ENCODE measurements around the gene RGMA.
"Not testable (repeated sequence)": the region's sequence is repeated elsewhere in the genome, so short reads cannot be mapped to it uniquely, and the experiment has no call there.

The RGMA gene

DNA sequence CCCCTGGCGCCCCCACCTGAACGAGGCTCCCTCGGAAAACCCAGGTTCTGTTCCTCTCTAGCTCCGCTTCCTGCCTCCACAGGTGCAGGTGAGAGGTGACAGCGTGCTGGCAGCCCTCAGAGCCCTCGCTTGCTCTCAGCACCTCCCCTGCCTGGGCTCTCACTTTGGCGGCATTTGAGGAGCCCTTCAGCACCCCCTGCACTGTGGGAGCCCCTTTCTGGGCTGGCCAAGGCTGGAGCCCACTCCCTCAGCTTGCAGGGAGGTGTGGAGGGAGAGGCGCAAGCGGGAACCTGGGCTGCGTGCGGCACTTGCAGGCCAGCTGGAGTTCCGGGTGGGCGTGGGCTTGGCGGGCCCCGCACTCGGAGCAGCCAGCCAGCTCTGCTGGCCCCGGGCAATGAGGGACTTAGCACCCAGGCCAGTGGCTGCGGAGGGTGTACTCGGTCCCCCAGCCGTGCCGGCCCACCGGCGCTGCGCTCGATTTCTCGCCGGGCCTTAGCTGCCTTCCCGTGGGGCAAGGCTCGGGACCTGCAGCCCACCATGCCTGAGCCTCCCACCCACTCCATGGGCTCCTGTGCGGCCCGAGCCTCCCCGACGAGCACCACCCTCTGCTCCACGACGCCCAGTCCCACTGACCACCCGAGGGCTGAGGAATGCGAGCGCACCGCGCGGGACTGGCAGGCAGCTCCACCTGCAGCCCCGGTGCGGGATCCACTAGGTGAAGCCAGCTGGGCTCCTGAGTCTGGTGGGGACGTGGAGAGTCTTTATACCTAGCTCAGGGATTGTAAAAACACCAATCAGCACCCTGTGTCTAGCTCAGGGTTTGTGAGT is 57.2 kb downstream of the RGMA start:
- H3K4me3 ChIP-seq (ENCODE audit: low read depth, low read length), result not testable (repeated sequence)

DNA sequence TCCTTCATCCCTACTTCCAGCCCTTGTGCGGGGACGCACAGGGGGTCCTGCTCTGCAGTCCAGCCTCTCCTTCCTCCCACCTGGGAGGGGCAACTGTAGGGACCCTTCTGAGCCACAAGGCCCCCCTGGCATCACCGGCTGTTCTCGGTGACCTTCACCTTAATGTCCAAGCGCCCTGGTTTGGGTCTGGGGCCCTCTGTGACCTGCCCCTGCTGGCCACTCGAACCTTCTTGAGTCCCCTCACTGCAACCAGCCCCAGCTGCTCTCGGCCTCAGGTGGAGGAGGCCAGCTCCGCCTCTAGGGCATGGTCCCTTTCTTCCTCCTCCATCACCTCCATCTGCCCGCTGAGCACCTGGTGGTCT is 57.9 kb downstream of the RGMA start:
- H3K4me3 ChIP-seq (ENCODE audit: low read depth, low read length), result no peak overlapping the region
- TF ChIP-seq, protein P1, sequence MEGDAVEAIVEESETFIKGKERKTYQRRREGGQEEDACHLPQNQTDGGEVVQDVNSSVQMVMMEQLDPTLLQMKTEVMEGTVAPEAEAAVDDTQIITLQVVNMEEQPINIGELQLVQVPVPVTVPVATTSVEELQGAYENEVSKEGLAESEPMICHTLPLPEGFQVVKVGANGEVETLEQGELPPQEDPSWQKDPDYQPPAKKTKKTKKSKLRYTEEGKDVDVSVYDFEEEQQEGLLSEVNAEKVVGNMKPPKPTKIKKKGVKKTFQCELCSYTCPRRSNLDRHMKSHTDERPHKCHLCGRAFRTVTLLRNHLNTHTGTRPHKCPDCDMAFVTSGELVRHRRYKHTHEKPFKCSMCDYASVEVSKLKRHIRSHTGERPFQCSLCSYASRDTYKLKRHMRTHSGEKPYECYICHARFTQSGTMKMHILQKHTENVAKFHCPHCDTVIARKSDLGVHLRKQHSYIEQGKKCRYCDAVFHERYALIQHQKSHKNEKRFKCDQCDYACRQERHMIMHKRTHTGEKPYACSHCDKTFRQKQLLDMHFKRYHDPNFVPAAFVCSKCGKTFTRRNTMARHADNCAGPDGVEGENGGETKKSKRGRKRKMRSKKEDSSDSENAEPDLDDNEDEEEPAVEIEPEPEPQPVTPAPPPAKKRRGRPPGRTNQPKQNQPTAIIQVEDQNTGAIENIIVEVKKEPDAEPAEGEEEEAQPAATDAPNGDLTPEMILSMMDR (IDR thresholded peaks at IDR 0.05; ENCODE audit: low read depth, low read length), result no peak
- TF ChIP-seq, protein P2, sequence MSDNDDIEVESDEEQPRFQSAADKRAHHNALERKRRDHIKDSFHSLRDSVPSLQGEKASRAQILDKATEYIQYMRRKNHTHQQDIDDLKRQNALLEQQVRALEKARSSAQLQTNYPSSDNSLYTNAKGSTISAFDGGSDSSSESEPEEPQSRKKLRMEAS (IDR thresholded peaks at IDR 0.05; ENCODE audit: low read depth, low read length), result no peak
- TF ChIP-seq POLR2A (IDR thresholded peaks at IDR 0.05; ENCODE audit: extremely low read depth, insufficient read length) (no peak), MYC (IDR thresholded peaks at IDR 0.05; ENCODE audit: low read depth, low read length) (no peak)
- no peak for DNase-seq (ENCODE audit: low read depth)

More for the DNA sequence above, 57.2 kb downstream of the RGMA start:
- not testable (repeated sequence) for DNase-seq (ENCODE audit: low read depth)

DNA sequence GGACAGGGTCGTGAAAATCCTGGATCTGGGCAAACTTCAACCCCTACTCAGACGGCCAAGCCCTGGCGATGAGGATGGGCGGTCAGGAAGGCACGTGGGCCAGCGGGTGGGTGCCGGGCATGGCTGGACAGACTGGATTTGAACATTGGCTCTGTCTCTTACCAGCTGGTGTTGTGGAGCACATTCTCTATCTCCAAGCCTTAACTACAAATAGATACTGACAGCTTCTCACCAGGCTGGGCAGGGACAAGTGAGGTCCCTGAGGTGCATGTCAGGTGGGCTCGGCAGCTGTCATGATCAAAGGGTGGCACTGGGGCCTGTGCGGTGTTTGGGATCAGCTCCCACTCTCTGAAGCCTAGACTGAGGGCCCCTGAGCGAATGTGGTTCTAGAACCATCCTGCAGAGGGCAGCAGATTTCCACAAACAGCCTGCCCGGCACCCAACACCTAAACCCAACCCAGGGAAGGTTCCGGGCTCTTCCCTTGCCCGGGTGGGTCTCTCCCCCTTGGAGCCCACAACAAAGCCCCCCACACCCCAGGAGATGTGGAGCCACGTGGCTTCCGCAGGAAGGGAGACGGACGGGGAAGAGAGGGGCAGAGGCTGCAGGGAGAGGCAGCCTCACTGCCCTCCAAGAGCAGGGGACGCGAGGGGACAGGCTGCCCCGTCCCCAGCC is 58.4 kb downstream of the RGMA start:
- peak; percentile 70 for DNase-seq (ENCODE audit: low read depth)
- TF ChIP-seq, protein P1 (IDR thresholded peaks at IDR 0.05; ENCODE audit: low read depth, low read length), result peak; percentile 79
- TF ChIP-seq, protein P2 (IDR thresholded peaks at IDR 0.05; ENCODE audit: low read depth, low read length), result peak; percentile 46; the same call in 1 of the 2 replicates
- TF ChIP-seq MYC (IDR thresholded peaks at IDR 0.05; ENCODE audit: low read depth, low read length), result no peak
- no peak for TF ChIP-seq POLR2A (IDR thresholded peaks at IDR 0.05; ENCODE audit: extremely low read depth, insufficient read length)
- H3K4me3 ChIP-seq (ENCODE audit: low read depth, low read length), result no peak overlapping the region

DNA sequence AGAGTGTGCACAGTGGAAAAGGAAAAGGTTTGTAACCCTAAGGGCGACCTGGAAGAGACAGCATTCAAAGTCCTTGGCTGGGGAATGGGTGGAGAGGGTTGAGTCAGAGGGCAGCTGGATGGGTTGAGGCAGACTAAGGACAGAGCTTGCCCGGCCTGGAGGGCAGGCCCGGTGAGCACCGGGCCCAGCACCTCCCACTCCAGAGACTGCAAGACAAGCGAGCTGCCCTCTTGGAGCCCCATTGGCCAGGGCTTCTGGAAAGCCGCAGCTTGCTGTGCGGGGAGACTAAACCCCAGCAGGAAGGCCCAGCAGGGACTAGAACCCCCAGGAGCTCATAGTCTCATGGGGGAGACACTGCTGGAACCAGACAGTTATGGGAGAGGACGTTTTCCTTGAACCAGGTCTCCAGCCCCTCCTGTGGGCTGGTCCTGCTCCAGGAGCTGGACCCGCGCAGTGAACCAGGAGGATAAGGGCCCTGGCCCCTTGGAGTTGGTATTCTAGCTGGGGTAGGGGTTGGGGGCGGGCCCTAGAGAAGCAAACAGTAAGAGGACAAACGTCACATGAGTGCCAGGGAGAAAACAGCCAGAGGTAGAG is 59.1 kb downstream of the RGMA start:
- TF ChIP-seq, protein P1 (IDR thresholded peaks at IDR 0.05; ENCODE audit: low read depth, low read length), result no peak
- DNase-seq (ENCODE audit: low read depth), result no peak
- H3K4me3 ChIP-seq (ENCODE audit: low read depth, low read length), result no peak overlapping the region

DNA sequence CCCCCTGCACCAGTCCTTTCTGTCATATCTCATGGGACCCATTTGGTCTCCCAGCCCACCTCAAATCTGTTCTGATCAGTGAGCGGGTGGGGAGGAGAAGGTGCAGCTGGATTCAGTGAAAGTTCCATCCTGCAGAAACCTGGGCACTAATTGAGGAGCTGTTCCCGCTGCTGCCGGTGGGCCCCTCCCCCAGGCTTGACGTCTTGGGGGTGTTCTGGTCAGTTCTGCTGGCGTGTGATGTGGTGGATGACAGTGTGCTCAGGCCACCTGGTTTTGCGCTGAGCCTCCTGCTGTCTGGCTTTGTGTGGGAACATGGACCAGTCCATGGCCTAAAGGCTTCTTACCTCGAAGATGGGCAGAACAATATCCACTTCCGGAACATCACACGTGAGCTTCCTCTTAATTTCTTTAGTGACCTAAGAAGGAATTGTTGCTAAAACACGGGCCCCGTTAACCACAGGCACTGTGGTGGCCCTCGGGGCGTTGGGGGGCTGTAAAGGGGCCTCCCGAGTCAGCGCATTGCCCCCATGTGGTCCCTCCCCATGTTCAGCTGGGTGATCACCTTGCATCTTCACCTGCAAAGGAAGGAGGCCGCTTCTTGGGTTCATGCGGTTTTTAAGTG is 59.7 kb downstream of the RGMA start:
- TF ChIP-seq POLR2A (IDR thresholded peaks at IDR 0.05; ENCODE audit: extremely low read depth, insufficient read length) (no peak), MYC (IDR thresholded peaks at IDR 0.05; ENCODE audit: low read depth, low read length) (no peak)
- TF ChIP-seq, protein P2 (IDR thresholded peaks at IDR 0.05; ENCODE audit: low read depth, low read length), result no peak
- TF ChIP-seq, protein P1 (IDR thresholded peaks at IDR 0.05; ENCODE audit: low read depth, low read length), result no peak
- H3K4me3 ChIP-seq (ENCODE audit: low read depth, low read length), result no peak overlapping the region
- DNase-seq (ENCODE audit: low read depth), result no peak

DNA sequence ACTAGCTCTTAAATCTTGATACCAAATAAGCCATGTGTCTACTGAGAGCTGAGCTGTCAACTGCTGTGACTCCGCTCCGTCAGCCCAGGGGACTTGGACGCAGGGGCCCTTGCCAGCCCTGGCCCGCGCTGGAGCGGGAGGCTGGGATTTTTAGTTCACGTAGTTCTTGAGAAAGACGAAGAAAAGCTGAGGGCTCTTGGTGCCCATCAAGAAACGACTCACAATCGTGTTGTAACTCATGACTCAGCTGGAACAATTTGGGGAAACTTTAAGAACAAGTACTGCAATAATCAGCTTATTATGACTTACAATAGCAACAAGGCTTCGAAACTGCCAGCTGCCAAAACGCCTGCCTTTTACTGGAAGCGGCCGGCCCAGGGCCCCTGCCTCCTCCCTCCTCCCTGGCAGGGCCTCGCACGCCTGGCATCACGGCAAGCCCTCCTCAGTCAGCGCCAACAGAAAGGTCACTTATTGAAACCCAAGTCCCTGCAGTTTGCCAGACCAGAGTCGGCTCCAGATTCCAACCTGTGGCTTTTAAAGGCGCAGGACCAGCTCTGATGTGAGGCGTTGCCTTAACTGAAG is 60.3 kb downstream of the RGMA start:
- TF ChIP-seq, protein P2 (IDR thresholded peaks at IDR 0.05; ENCODE audit: low read depth, low read length), result 0 out of 2 replicates have a peak, but pooled peaks have one; percentile 3
- TF ChIP-seq, protein P1 (IDR thresholded peaks at IDR 0.05; ENCODE audit: low read depth, low read length), result no peak
- TF ChIP-seq POLR2A (IDR thresholded peaks at IDR 0.05; ENCODE audit: extremely low read depth, insufficient read length), result no peak
- no peak for TF ChIP-seq MYC (IDR thresholded peaks at IDR 0.05; ENCODE audit: low read depth, low read length)
- H3K4me3 ChIP-seq (ENCODE audit: low read depth, low read length), result no peak overlapping the region
- peak; percentile 75 for DNase-seq (ENCODE audit: low read depth)
